ENCODE data around the gene ANKRD33B. TPM values are rescaled to one million over a fixed set of nuclear protein-coding genes. Genes with fewer than 3 reads are reported as not detected.

The ANKRD33B gene
- total and polyA plus RNA-seq, 9 of the 15 experiments (the other 6 are each of a cell fraction or from before 2014, with no cell fraction given) = 0.10 to 1.7 (median 0.40) TPM

DNA sequence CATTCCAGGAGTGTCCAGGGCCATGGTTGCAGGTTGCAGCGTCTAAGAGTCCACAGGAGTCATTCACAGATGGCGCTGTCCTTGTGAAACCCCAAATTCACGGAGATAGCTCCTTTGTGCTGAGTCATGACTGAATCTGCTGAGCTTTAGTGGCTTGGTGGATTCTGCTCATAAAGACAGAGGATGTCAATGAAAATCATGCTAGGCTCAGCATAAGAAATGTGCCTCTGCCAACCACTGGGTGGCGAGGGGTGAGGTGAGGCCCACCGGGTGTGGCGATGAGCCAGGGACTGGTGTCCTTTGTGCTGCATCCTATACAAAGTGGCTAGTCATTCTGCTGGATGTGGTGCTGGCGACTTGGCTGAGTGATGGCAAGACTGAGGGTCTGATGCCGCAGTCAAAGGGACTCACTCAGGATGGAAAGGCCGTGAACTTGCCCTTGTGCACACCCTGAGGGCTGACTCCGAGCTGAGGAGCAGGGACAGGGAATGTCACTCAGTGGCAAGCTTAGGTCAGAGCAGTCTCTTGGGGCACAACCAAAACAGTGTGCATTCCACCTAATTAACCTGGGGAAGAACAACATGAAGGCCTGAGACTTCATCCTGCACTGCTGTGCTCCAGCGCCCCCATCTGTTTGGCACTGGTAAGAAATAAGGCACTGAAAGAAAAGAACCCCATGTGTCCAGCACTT lies 125.7 kb downstream of the ANKRD33B start (continued):
- TF ChIP-seq, protein P1, sequence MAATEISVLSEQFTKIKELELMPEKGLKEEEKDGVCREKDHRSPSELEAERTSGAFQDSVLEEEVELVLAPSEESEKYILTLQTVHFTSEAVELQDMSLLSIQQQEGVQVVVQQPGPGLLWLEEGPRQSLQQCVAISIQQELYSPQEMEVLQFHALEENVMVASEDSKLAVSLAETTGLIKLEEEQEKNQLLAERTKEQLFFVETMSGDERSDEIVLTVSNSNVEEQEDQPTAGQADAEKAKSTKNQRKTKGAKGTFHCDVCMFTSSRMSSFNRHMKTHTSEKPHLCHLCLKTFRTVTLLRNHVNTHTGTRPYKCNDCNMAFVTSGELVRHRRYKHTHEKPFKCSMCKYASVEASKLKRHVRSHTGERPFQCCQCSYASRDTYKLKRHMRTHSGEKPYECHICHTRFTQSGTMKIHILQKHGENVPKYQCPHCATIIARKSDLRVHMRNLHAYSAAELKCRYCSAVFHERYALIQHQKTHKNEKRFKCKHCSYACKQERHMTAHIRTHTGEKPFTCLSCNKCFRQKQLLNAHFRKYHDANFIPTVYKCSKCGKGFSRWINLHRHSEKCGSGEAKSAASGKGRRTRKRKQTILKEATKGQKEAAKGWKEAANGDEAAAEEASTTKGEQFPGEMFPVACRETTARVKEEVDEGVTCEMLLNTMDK (IDR thresholded peaks at IDR 0.05; ENCODE audit: borderline replicate concordance, insufficient read depth, low read depth, low read length, poor library complexity, severe bottlenecking) = peak; percentile 40
- TF ChIP-seq GTF2E2 (tag; IDR thresholded peaks at IDR 0.05) (no peak), MAZ (CRISPR knock-in tag; conservative IDR thresholded peaks at IDR 0.05 in 1 of 2, IDR thresholded peaks at IDR 0.05 in 1 of 2) (no peak), SMARCE1 (IDR thresholded peaks at IDR 0.05) (no peak), RBM34 (IDR thresholded peaks at IDR 0.05; ENCODE audit: borderline replicate concordance, insufficient read depth, low read length) (no peak), CBX2 (IDR thresholded peaks at IDR 0.05; ENCODE audit: insufficient read depth, low read length, poor library complexity, severe bottlenecking) (no peak), JUN (IDR thresholded peaks at IDR 0.05; ENCODE audit: borderline replicate concordance, low read depth, low read length) (no peak), JUN (CRISPR knock-in tag; IDR thresholded peaks at IDR 0.05; ENCODE audit: borderline replicate concordance) (no peak), MAFF (IDR thresholded peaks at IDR 0.05; ENCODE audit: low read length) (peak; percentile 95), FOS (IDR thresholded peaks at IDR 0.05; ENCODE audit: extremely low read depth, insufficient read length) (no peak), WHSC1 (IDR thresholded peaks at IDR 0.05; ENCODE audit: low read length) (no peak), POLR2AphosphoS5 (IDR thresholded peaks at IDR 0.05; ENCODE audit: control insufficient read depth, insufficient read depth, low read depth, low read length) (no peak)
- TF ChIP-seq, protein P2, sequence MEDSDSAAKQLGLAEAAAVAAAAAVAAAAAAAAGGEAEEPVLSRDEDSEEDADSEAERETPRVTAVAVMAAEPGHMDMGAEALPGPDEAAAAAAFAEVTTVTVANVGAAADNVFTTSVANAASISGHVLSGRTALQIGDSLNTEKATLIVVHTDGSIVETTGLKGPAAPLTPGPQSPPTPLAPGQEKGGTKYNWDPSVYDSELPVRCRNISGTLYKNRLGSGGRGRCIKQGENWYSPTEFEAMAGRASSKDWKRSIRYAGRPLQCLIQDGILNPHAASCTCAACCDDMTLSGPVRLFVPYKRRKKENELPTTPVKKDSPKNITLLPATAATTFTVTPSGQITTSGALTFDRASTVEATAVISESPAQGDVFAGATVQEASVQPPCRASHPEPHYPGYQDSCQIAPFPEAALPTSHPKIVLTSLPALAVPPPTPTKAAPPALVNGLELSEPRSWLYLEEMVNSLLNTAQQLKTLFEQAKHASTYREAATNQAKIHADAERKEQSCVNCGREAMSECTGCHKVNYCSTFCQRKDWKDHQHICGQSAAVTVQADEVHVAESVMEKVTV (CRISPR knock-in tag; IDR thresholded peaks at IDR 0.05) = no peak
- TF ChIP-seq, protein P3, sequence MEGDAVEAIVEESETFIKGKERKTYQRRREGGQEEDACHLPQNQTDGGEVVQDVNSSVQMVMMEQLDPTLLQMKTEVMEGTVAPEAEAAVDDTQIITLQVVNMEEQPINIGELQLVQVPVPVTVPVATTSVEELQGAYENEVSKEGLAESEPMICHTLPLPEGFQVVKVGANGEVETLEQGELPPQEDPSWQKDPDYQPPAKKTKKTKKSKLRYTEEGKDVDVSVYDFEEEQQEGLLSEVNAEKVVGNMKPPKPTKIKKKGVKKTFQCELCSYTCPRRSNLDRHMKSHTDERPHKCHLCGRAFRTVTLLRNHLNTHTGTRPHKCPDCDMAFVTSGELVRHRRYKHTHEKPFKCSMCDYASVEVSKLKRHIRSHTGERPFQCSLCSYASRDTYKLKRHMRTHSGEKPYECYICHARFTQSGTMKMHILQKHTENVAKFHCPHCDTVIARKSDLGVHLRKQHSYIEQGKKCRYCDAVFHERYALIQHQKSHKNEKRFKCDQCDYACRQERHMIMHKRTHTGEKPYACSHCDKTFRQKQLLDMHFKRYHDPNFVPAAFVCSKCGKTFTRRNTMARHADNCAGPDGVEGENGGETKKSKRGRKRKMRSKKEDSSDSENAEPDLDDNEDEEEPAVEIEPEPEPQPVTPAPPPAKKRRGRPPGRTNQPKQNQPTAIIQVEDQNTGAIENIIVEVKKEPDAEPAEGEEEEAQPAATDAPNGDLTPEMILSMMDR (IDR thresholded peaks at IDR 0.05 in 2 of 3, conservative IDR thresholded peaks at IDR 0.05 in 1 of 3; ENCODE audit: insufficient read depth in 2 of 3, low read depth in 1 of 3, low read length in 3 of 3) = peak; percentile 72 to 75 (median 73)
- TF ChIP-seq, protein P4, sequence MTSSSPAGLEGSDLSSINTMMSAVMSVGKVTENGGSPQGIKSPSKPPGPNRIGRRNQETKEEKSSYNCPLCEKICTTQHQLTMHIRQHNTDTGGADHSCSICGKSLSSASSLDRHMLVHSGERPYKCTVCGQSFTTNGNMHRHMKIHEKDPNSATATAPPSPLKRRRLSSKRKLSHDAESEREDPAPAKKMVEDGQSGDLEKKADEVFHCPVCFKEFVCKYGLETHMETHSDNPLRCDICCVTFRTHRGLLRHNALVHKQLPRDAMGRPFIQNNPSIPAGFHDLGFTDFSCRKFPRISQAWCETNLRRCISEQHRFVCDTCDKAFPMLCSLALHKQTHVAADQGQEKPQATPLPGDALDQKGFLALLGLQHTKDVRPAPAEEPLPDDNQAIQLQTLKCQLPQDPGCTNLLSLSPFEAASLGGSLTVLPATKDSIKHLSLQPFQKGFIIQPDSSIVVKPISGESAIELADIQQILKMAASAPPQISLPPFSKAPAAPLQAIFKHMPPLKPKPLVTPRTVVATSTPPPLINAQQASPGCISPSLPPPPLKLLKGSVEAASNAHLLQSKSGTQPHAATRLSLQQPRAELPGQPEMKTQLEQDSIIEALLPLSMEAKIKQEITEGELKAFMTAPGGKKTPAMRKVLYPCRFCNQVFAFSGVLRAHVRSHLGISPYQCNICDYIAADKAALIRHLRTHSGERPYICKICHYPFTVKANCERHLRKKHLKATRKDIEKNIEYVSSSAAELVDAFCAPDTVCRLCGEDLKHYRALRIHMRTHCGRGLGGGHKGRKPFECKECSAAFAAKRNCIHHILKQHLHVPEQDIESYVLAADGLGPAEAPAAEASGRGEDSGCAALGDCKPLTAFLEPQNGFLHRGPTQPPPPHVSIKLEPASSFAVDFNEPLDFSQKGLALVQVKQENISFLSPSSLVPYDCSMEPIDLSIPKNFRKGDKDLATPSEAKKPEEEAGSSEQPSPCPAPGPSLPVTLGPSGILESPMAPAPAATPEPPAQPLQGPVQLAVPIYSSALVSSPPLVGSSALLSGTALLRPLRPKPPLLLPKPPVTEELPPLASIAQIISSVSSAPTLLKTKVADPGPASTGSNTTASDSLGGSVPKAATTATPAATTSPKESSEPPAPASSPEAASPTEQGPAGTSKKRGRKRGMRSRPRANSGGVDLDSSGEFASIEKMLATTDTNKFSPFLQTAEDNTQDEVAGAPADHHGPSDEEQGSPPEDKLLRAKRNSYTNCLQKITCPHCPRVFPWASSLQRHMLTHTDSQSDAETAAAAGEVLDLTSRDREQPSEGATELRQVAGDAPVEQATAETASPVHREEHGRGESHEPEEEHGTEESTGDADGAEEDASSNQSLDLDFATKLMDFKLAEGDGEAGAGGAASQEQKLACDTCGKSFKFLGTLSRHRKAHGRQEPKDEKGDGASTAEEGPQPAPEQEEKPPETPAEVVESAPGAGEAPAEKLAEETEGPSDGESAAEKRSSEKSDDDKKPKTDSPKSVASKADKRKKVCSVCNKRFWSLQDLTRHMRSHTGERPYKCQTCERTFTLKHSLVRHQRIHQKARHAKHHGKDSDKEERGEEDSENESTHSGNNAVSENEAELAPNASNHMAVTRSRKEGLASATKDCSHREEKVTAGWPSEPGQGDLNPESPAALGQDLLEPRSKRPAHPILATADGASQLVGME (CRISPR knock-in tag; IDR thresholded peaks at IDR 0.05) = no peak

Measured in K562 (cell line).